NT2/D1 (cell line): ENCODE results near the gene ITPRIP.

Experiments
- SUZ12 ChIP-seq: IDR thresholded peaks from 2 replicates; pipeline ENCODE4 v1.6.1; 2011; ENCODE audit not compliant: insufficient read length, insufficient read depth; ENCODE audit errors: extremely low read depth
- ZNF274 ChIP-seq: IDR thresholded peaks from 2 replicates; pipeline ENCODE4 v1.6.1; 2011; ENCODE audit warnings: mild to moderate bottlenecking, low read depth, low read length

GRCh38 chr10:104317726-104318299, 20.5 kb downstream of the ITPRIP start:
- TF ChIP-seq SUZ12 (no peak), ZNF274 (no peak)
